HCT116 (cell line): ENCODE results near the gene FGD4. TPM values are rescaled to one million over a fixed set of nuclear protein-coding genes. Genes with fewer than 3 reads are reported as not detected.

Experiments used
- ATAC-seq: fragments of 200-7000 bp; cut with Tn5 transposase; 2 replicates; pipeline ENCODE4 v1.9.1; 2020; ENCODE audit warnings: mild to moderate bottlenecking, moderate library complexity
- BruUV-seq: library from RNA; stranded (reverse); fragments of 400-500 nt; replicated peaks from 2 replicates; lab custom pipeline; 2021; lab: Mats Ljungman, UMichigan
- CTCF ChIA-PET: fragments of 300-600 bp; sonication (Branson Sonifier 250); formaldehyde crosslinking; loops from one replicate; lab custom pipeline; 2021; ENCODE audit warnings: antibody characterized with exemption; lab: Charles Lee
- POLR2A ChIA-PET: fragments of 300-600, 350-600 bp; sonication (Branson Sonifier 250); formaldehyde crosslinking; loops from one replicate; lab custom pipeline; 2021; ENCODE audit warnings: antibody characterized with exemption; lab: Charles Lee
- RAD21 ChIA-PET, 2 experiments: fragments of 300-600 bp; sonication (Branson Sonifier 250); formaldehyde crosslinking; loops; one replicate each; lab custom pipeline; 2023; ENCODE audit warnings: low total read pairs in 2 of 2; ENCODE audit not compliant: uncharacterized antibody in 2 of 2, unreplicated experiment in 2 of 2, low non-redundant PET in 1 of 2; lab: Charles Lee
- DNase-seq: peaks from one replicate; pipeline ENCODE4 v3.0.0-alpha.2; 2010; ENCODE audit warnings: low read depth, low spot score
- H2AFZ ChIP-seq: fragments of 200-600 bp; shearing (Covaris generic), sonication (generic); 2 replicates; pipeline ENCODE4 v1.6.1; 2017; ENCODE audit warnings: low read depth, mixed run types, mixed read lengths, antibody characterized with exemption, low read length; ENCODE audit not compliant: poor library complexity, severe bottlenecking
- H3K27ac ChIP-seq: 2 replicates; pipeline ENCODE4 v1.5.1; 2012; ENCODE audit warnings: low read depth, low read length
- H3K27me3 ChIP-seq: fragments of 200-600 bp; sonication (generic); 2 replicates; pipeline ENCODE4 v1.6.1; 2016; ENCODE audit warnings: mixed run types, low read length, mixed read lengths; ENCODE audit not compliant: insufficient read depth
- H3K36me3 ChIP-seq, 2 experiments: fragments of 200-500 bp in 1 of 2; fragments of 200-600 bp in 1 of 2; sonication (Bioruptor generic) in 1 of 2; sonication (generic) in 1 of 2; 2 replicates each; pipeline versions ENCODE4 v1.5.1 to v1.6.1; 2014 to 2016; ENCODE audit warnings: low read length in 2 of 2, inconsistent platforms in 1 of 2, mixed read lengths in 1 of 2, mixed run types in 1 of 2; ENCODE audit not compliant: insufficient read depth in 2 of 2, control insufficient read depth in 1 of 2
- H3K4me1 ChIP-seq, 2 experiments: fragments of 200-600 bp in 1 of 2; sonication (generic) in 1 of 2; 2 replicates each; pipeline versions ENCODE4 v1.5.1 to v1.6.1; 2012 to 2017; ENCODE audit warnings: low read length in 2 of 2, inconsistent platforms in 1 of 2, mild to moderate bottlenecking in 1 of 2, mixed read lengths in 1 of 2, mixed run types in 1 of 2, moderate library complexity in 1 of 2; ENCODE audit not compliant: insufficient read depth in 2 of 2, control insufficient read depth in 1 of 2
- H3K4me2 ChIP-seq: fragments of 200-600 bp; sonication (generic); 2 replicates; pipeline ENCODE4 v1.6.1; 2017; ENCODE audit warnings: mixed run types, low read length, mixed read lengths
- H3K4me3 ChIP-seq, 2 experiments: fragments of 200-600 bp in 1 of 2; sonication (generic) in 1 of 2; replicated peaks in 1 of 2; 2 replicates each; pipeline ENCODE4 v1.5.1; 2011 to 2016; ENCODE audit warnings: low read length in 2 of 2, control low read depth in 1 of 2, low read depth in 1 of 2, mild to moderate bottlenecking in 1 of 2, mixed read lengths in 1 of 2, mixed run types in 1 of 2
- H3K79me2 ChIP-seq: fragments of 200-600 bp; sonication (generic); 2 replicates; pipeline ENCODE4 v1.6.1; 2017; ENCODE audit warnings: mild to moderate bottlenecking, mixed run types, low read length, moderate library complexity, mixed read lengths; ENCODE audit not compliant: insufficient read depth
- H3K9ac ChIP-seq: fragments of 200-600 bp; sonication (generic); 2 replicates; pipeline ENCODE4 v1.6.1; 2016; ENCODE audit warnings: low read length, mixed read lengths
- H3K9me2 ChIP-seq: fragments of 200-600 bp; sonication (generic), shearing (Covaris generic); 2 replicates; pipeline ENCODE4 v1.6.1; 2017; ENCODE audit warnings: mixed run types, mild to moderate bottlenecking, moderate library complexity; ENCODE audit not compliant: insufficient read depth
- H3K9me3 ChIP-seq, 2 experiments: fragments of 200-500 bp in 1 of 2; fragments of 200-600 bp in 1 of 2; sonication (Bioruptor generic) in 1 of 2; sonication (generic) in 1 of 2; 2 replicates each; pipeline ENCODE4 v1.6.1; 2014 to 2017; ENCODE audit warnings: low read length in 2 of 2, mixed read lengths in 2 of 2, inconsistent platforms in 1 of 2, low read depth in 1 of 2, mild to moderate bottlenecking in 1 of 2, mixed run types in 1 of 2, moderate library complexity in 1 of 2; ENCODE audit not compliant: control insufficient read depth in 1 of 2, insufficient read depth in 1 of 2
- H4K20me1 ChIP-seq: fragments of 200-600 bp; sonication (generic), shearing (Covaris generic); 2 replicates; pipeline ENCODE4 v1.6.1; 2017; ENCODE audit warnings: mixed run types, mild to moderate bottlenecking, moderate library complexity; ENCODE audit not compliant: insufficient read depth
- CBX3 ChIP-seq: IDR thresholded peaks from 2 replicates; pipeline ENCODE4 v1.6.1; 2012; ENCODE audit warnings: low read depth
- CTCF ChIP-seq, 3 experiments: fragments of 200-600 bp in 1 of 3; sonication (generic) in 1 of 3; IDR thresholded peaks in 2 of 3; conservative IDR thresholded peaks in 1 of 3; 2 replicates each; pipeline ENCODE4 v1.5.1; 2012 to 2017; ENCODE audit warnings: low read depth in 2 of 3, low read length in 2 of 3, antibody characterized with exemption in 1 of 3, borderline replicate concordance in 1 of 3, control low read depth in 1 of 3, mild to moderate bottlenecking in 1 of 3, mixed read lengths in 1 of 3, mixed run types in 1 of 3, moderate library complexity in 1 of 3; ENCODE audit not compliant: insufficient read depth in 1 of 3
- ELF1 ChIP-seq: IDR thresholded peaks from 2 replicates; pipeline ENCODE4 v1.6.1; 2012; ENCODE audit warnings: low read depth, borderline replicate concordance
- EZH2 ChIP-seq: fragments of 200-600 bp; sonication (generic); IDR thresholded peaks from 2 replicates; pipeline ENCODE4 v1.6.1; 2017; ENCODE audit warnings: antibody characterized with exemption, mixed run types
- EZH2phosphoT487 ChIP-seq: fragments of 200-600 bp; IDR thresholded peaks from 2 replicates; pipeline ENCODE4 v1.6.1; 2018; ENCODE audit warnings: antibody characterized with exemption, borderline replicate concordance
- JUND ChIP-seq: IDR thresholded peaks from 2 replicates; pipeline ENCODE4 v1.6.1; 2012
- REST ChIP-seq: IDR thresholded peaks from 2 replicates; pipeline ENCODE4 v1.6.1; 2012; ENCODE audit warnings: low read depth
- SIN3A ChIP-seq: IDR thresholded peaks from 2 replicates; pipeline ENCODE4 v1.6.1; 2012; ENCODE audit warnings: low read depth
- YY1 ChIP-seq: IDR thresholded peaks from 2 replicates; pipeline ENCODE4 v1.6.1; 2011; ENCODE audit warnings: low read length, low read depth, moderate library complexity, mild to moderate bottlenecking; ENCODE audit not compliant: insufficient replicate concordance; ENCODE audit errors: extremely low read depth
- intact Hi-C: fragments of 100-400 bp; cut with micrococcal nuclease; formaldehyde crosslinking; loops from 2 replicates; pipeline ENCODE4 v1.10.0; 2022
- total RNA-seq: library from RNA; stranded (reverse); gene quantifications from one replicate; pipeline ENCODE4 v1.2.1, GENCODE V29; 2021; ENCODE audit not compliant: unreplicated experiment

Gene FGD4
- total RNA-seq, 1 experiment from 2014 or later = 7.7 TPM

GRCh38 chr12:32470936-32471470, 71.6 kb downstream of the FGD4 start:
- H3K9me2 ChIP-seq = no peaks in the 10 kb centered on the region
- no peak overlapping the region for H3K9ac ChIP-seq
- no peak for DNase-seq
- ChIA-PET RAD21 (no interaction called here), POLR2A (no interaction called here), CTCF (no interaction called here)
- H3K4me3 ChIP-seq = no peak overlapping the region
- H3K27ac ChIP-seq = no peak overlapping the region
- no peaks in the 10 kb centered on the region for H3K9me3 ChIP-seq
- ATAC-seq = no peak
- TF ChIP-seq SIN3A = no peak
- no peaks in the 10 kb centered on the region for H3K27me3 ChIP-seq
- H3K4me1 ChIP-seq = no peaks in the 10 kb centered on the region
- no TSS peak for BruUV-seq
- H3K79me2 ChIP-seq = no peaks in the 10 kb centered on the region
- intact Hi-C loops = no loop called here
- H4K20me1 ChIP-seq = no peaks in the 10 kb centered on the region
- no peak overlapping the region for H3K4me2 ChIP-seq
- no peaks in the 10 kb centered on the region; a peak in 1 of 4 replicates for H3K36me3 ChIP-seq
- H2AFZ ChIP-seq = no peak overlapping the region

GRCh38 chr12:32471591-32472001, 72.2 kb downstream of the FGD4 start:
- ChIA-PET RAD21 (no interaction called here), CTCF (no interaction called here), POLR2A (no interaction called here)
- DNase-seq (no peak), ATAC-seq (no peak)
- no peak overlapping the region for H3K9ac ChIP-seq
- H3K9me3 ChIP-seq = no peaks in the 10 kb centered on the region
- BruUV-seq = no TSS peak
- intact Hi-C loops = no loop called here
- H4K20me1 ChIP-seq = no peaks in the 10 kb centered on the region
- TF ChIP-seq ELF1 (no peak), JUND (no peak), SIN3A (no peak), EZH2phosphoT487 (no peak), EZH2 (no peak), CBX3 (no peak), CTCF (IDR thresholded peaks at IDR 0.05 in 2 of 3, conservative IDR thresholded peaks at IDR 0.05 in 1 of 3; ENCODE audit: borderline replicate concordance in 1 of 3, insufficient read depth in 1 of 3, low read depth in 2 of 3, low read length in 2 of 3) (no peak), REST (no peak), YY1 (no peak)
- H3K79me2 ChIP-seq = no peaks in the 10 kb centered on the region
- no peaks in the 10 kb centered on the region for H3K4me1 ChIP-seq
- no peak overlapping the region for H2AFZ ChIP-seq
- H3K27ac ChIP-seq = no peak overlapping the region
- H3K27me3 ChIP-seq = no peaks in the 10 kb centered on the region
- H3K4me3 ChIP-seq = no peak overlapping the region
- H3K4me2 ChIP-seq = no peak overlapping the region
- H3K36me3 ChIP-seq = no peaks in the 10 kb centered on the region; a peak in 1 of 4 replicates
- no peaks in the 10 kb centered on the region for H3K9me2 ChIP-seq
